ENCODE measurements around the gene GPR146. TPM values are rescaled to one million over a fixed set of nuclear protein-coding genes. Genes with fewer than 3 reads are reported as not detected.

Gene GPR146
- total and polyA plus RNA-seq, 2 experiments from 2014 or later: 2.6 to 5.2 TPM

GRCh38 chr7:1079546-1079945 lies 35.2 kb downstream of the GPR146 start:
- TF ChIP-seq EZH2phosphoT487 (IDR thresholded peaks at IDR 0.05; ENCODE audit: low read depth, severe bottlenecking, unreplicated experiment) (no peak), CTCF (IDR thresholded peaks at IDR 0.05; ENCODE audit: poor library complexity) (no peak), EZH2 (IDR thresholded peaks at IDR 0.05; ENCODE audit: borderline replicate concordance) (no peak)
- Histone ChIP-seq H3K27me3 (no peaks in the 10 kb centered on the region), H3K4me1 (ENCODE audit: insufficient read depth) (peaks cover 8% of the 10 kb centered on the region), H3K27ac (no peak overlapping the region), H3K36me3 (replicated peaks; ENCODE audit: insufficient read depth, low read depth) (no peaks in the 10 kb centered on the region), H4K20me1 (ENCODE audit: insufficient read depth, poor library complexity, severe bottlenecking) (no peaks in the 10 kb centered on the region), H3K79me2 (peaks cover 2% of the 10 kb centered on the region), H3K9me3 (ENCODE audit: low read depth) (no peaks in the 10 kb centered on the region), H3K4me2 (no peak overlapping the region), H2AFZ (no peak overlapping the region), H3K9me2 (replicated peaks; ENCODE audit: insufficient read depth) (no peaks in the 10 kb centered on the region), H3K4me3 (no peak overlapping the region)
- 82% methylated on average over 11 of the region's 12 CpGs for WGBS (ENCODE audit: low lambda C conversion rate, missing lambda C conversion rate)
- DNase-seq (ENCODE audit: low spot score): no peak

GRCh38 chr7:1080252-1080920 lies 36.0 kb downstream of the GPR146 start:
- no peaks in the 10 kb centered on the region for H3K9me3 ChIP-seq (ENCODE audit: low read depth)
- no peak for DNase-seq (ENCODE audit: low spot score)
- no peaks in the 10 kb centered on the region for H3K27me3 ChIP-seq
- no peaks in the 10 kb centered on the region for H4K20me1 ChIP-seq (ENCODE audit: insufficient read depth, poor library complexity, severe bottlenecking)
- no peak for TF ChIP-seq EZH2 (IDR thresholded peaks at IDR 0.05; ENCODE audit: borderline replicate concordance)
- TF ChIP-seq EZH2phosphoT487 (IDR thresholded peaks at IDR 0.05; ENCODE audit: low read depth, severe bottlenecking, unreplicated experiment): no peak
- TF ChIP-seq CTCF (IDR thresholded peaks at IDR 0.05; ENCODE audit: poor library complexity): no peak
- peaks cover 8% of the 10 kb centered on the region for H3K4me1 ChIP-seq (ENCODE audit: insufficient read depth)
- H3K27ac ChIP-seq: no peak overlapping the region
- no peak overlapping the region for H3K4me2 ChIP-seq
- H2AFZ ChIP-seq: no peak overlapping the region
- no peak overlapping the region for H3K4me3 ChIP-seq
- WGBS (ENCODE audit: low lambda C conversion rate, missing lambda C conversion rate): 88% methylated on average over 36 of the region's 38 CpGs
- H3K36me3 ChIP-seq (replicated peaks; ENCODE audit: insufficient read depth, low read depth): no peaks in the 10 kb centered on the region
- peaks cover 2% of the 10 kb centered on the region for H3K79me2 ChIP-seq
- H3K9me2 ChIP-seq (replicated peaks; ENCODE audit: insufficient read depth): no peaks in the 10 kb centered on the region

- 89% methylated on average over 15 of the region's 16 CpGs for WGBS (ENCODE audit: low lambda C conversion rate, missing lambda C conversion rate)
- Histone ChIP-seq H3K79me2 (peaks cover 2% of the 10 kb centered on the region), H3K27me3 (no peaks in the 10 kb centered on the region), H3K36me3 (replicated peaks; ENCODE audit: insufficient read depth, low read depth) (no peaks in the 10 kb centered on the region), H4K20me1 (ENCODE audit: insufficient read depth, poor library complexity, severe bottlenecking) (no peaks in the 10 kb centered on the region), H3K9me3 (ENCODE audit: low read depth) (no peaks in the 10 kb centered on the region), H3K4me2 (no peak overlapping the region), H2AFZ (no peak overlapping the region), H3K4me3 (no peak overlapping the region), H3K9me2 (replicated peaks; ENCODE audit: insufficient read depth) (no peaks in the 10 kb centered on the region), H3K4me1 (ENCODE audit: insufficient read depth) (peaks cover 8% of the 10 kb centered on the region), H3K27ac (no peak overlapping the region)
- TF ChIP-seq CTCF (IDR thresholded peaks at IDR 0.05; ENCODE audit: poor library complexity): no peak
- no peak for TF ChIP-seq EZH2 (IDR thresholded peaks at IDR 0.05; ENCODE audit: borderline replicate concordance)
- no peak for TF ChIP-seq EZH2phosphoT487 (IDR thresholded peaks at IDR 0.05; ENCODE audit: low read depth, severe bottlenecking, unreplicated experiment)
- DNase-seq (ENCODE audit: low spot score): no peak
These were observed 36.5 kb downstream of the GPR146 start for GRCh38 chr7:1080921-1081255.
